ENCODE results near the gene RRAS2. TPM values are rescaled to one million over a fixed set of nuclear protein-coding genes. Genes with fewer than 3 reads are reported as not detected.

RRAS2 gene
- total and polyA plus RNA-seq, 9 of the 15 experiments (the other 6 are each of a cell fraction or from before 2014, with no cell fraction given): 9.4 to 47.5 (median 37.6) TPM

GRCh38 chr11:14273895-14274294, 85.1 kb downstream of the RRAS2 start:
- H3K9me3 ChIP-seq (replicated peaks; ENCODE audit: control insufficient read depth, insufficient read depth, low read depth, low read length): no peaks in the 10 kb centered on the region
- no peak overlapping the region for H3K27ac ChIP-seq (ENCODE audit: extremely low read depth, low read depth, low read length)
- ATAC-seq (no peak), DNase-seq (ENCODE audit: extremely low read depth in 1 of 4, low spot score in 3 of 4) (no peak), FAIRE-seq (no peak)
- in situ Hi-C loops (cut with MboI): no loop called here
- no peaks in the 10 kb centered on the region for H3K9me1 ChIP-seq (ENCODE audit: control insufficient read depth, insufficient read depth, low read length)
- intact Hi-C loops (cut with micrococcal nuclease): no loop called here
- no peak overlapping the region for H3K4me2 ChIP-seq (ENCODE audit: insufficient read depth, low read length)
- H3K27me3 ChIP-seq (ENCODE audit: control insufficient read depth in 2 of 2, insufficient read depth in 2 of 2, low read length in 2 of 2): no peaks in the 10 kb centered on the region
- WGBS (ENCODE audit: insufficient coverage, low coverage, missing lambda C conversion rate): 91% methylated on average over 2 of the region's 2 CpGs
- H3K79me2 ChIP-seq (ENCODE audit: control insufficient read depth, insufficient read depth, low read length): no peaks in the 10 kb centered on the region
- ChIA-PET CTCF (ENCODE audit: low intra/inter-chr PET ratio) (no interaction called here), POLR2A (no interaction called here)
- BruUV-seq (replicated peaks): no TSS peak
- no peaks in the 10 kb centered on the region for H4K20me1 ChIP-seq (replicated peaks; ENCODE audit: control insufficient read depth, insufficient read depth, low read length)
- no peak overlapping the region for H2AFZ ChIP-seq (ENCODE audit: low read depth, low read length)
- no peaks in the 10 kb centered on the region; a peak in 1 of 5 replicates for H3K4me1 ChIP-seq (replicated peaks in 1 of 2; ENCODE audit: control insufficient read depth in 2 of 2, insufficient read depth in 2 of 2, low read length in 2 of 2)
- no peak overlapping the region for H3K9ac ChIP-seq (ENCODE audit: insufficient read depth in 1 of 2, low read depth in 2 of 2, low read length in 2 of 2)
- no peak overlapping the region for H3K4me3 ChIP-seq
- TF ChIP-seq ZNF354B (CRISPR knock-in tag; IDR thresholded peaks at IDR 0.05) (no peak), AFF1 (IDR thresholded peaks at IDR 0.05; ENCODE audit: low read depth in 1 of 2, partially characterized antibody in 2 of 2) (no peak), PBX2 (CRISPR knock-in tag; IDR thresholded peaks at IDR 0.05; ENCODE audit: low read depth) (no peak), PBX2 (tag; conservative IDR thresholded peaks at IDR 0.05; ENCODE audit: low read depth) (no peak), RBFOX2 (IDR thresholded peaks at IDR 0.05; ENCODE audit: low read depth, low read length) (no peak), DLX4 (CRISPR knock-in tag; IDR thresholded peaks at IDR 0.05) (no peak), NCOA6 (IDR thresholded peaks at IDR 0.05) (no peak), MXI1 (IDR thresholded peaks at IDR 0.05; ENCODE audit: low read depth, low read length) (no peak), MCM7 (IDR thresholded peaks at IDR 0.05) (no peak), SUPT5H (IDR thresholded peaks at IDR 0.05) (no peak), POLR2AphosphoS2 (IDR thresholded peaks at IDR 0.05; ENCODE audit: low read length) (no peak), HDAC6 (IDR thresholded peaks at IDR 0.05; ENCODE audit: low read depth, low read length) (no peak), NFE2L1 (tag; IDR thresholded peaks at IDR 0.05; ENCODE audit: borderline replicate concordance, low read depth) (no peak), POLR2AphosphoS5 (IDR thresholded peaks at IDR 0.05; ENCODE audit: control insufficient read depth, insufficient read depth, low read depth, low read length) (no peak)
- no peaks in the 10 kb centered on the region; the same call in 2 of the 3 replicates for H3K36me3 ChIP-seq (ENCODE audit: control insufficient read depth, insufficient read depth, low read length)
